IgD-negative memory B cell (primary cell): ENCODE data around the gene FAM151A. TPM values are rescaled to one million over a fixed set of nuclear protein-coding genes. Genes with fewer than 3 reads are reported as not detected.
A peak's percentile ranks its signal among the peaks of the same experiment; 100 is the strongest.

Experiments
- H3K27ac Mint-ChIP-seq, 3 donors: one replicate each; pipeline ENCODE4 v1.8.0; 2020 to 2022; ENCODE audit warnings: mild to moderate bottlenecking in 3 of 3, mixed read lengths in 3 of 3, moderate library complexity in 1 of 3
- H3K27me3 Mint-ChIP-seq: one replicate; pipeline ENCODE4 v1.8.0; 2021; ENCODE audit warnings: mixed read lengths
- H3K36me3 Mint-ChIP-seq: one replicate; pipeline ENCODE4 v1.8.0; 2020; ENCODE audit warnings: mild to moderate bottlenecking, mixed read lengths
- H3K4me1 Mint-ChIP-seq, 3 donors: one replicate each; pipeline ENCODE4 v1.8.0; 2020 to 2022; ENCODE audit warnings: mixed read lengths in 3 of 3, mild to moderate bottlenecking in 1 of 3
- H3K4me3 Mint-ChIP-seq, 4 donors: one replicate each; pipeline ENCODE4 v1.8.0; 2020 to 2022; ENCODE audit warnings: mild to moderate bottlenecking in 4 of 4, mixed read lengths in 4 of 4, moderate library complexity in 3 of 4
- H3K9me3 Mint-ChIP-seq, 3 donors: one replicate each; pipeline ENCODE4 v1.8.0; 2020 to 2021; ENCODE audit warnings: mixed read lengths in 3 of 3, mild to moderate bottlenecking in 1 of 3
- polyA plus RNA-seq: library from polyadenylated mRNA; unstranded; fragments of 300-500 nt; fragmentation: Illumina TruSeq; gene quantifications from one replicate; pipeline ENCODE4 v1.2.3, GENCODE V29; 2021

Gene FAM151A
- polyA plus RNA-seq: not detected

DNA sequence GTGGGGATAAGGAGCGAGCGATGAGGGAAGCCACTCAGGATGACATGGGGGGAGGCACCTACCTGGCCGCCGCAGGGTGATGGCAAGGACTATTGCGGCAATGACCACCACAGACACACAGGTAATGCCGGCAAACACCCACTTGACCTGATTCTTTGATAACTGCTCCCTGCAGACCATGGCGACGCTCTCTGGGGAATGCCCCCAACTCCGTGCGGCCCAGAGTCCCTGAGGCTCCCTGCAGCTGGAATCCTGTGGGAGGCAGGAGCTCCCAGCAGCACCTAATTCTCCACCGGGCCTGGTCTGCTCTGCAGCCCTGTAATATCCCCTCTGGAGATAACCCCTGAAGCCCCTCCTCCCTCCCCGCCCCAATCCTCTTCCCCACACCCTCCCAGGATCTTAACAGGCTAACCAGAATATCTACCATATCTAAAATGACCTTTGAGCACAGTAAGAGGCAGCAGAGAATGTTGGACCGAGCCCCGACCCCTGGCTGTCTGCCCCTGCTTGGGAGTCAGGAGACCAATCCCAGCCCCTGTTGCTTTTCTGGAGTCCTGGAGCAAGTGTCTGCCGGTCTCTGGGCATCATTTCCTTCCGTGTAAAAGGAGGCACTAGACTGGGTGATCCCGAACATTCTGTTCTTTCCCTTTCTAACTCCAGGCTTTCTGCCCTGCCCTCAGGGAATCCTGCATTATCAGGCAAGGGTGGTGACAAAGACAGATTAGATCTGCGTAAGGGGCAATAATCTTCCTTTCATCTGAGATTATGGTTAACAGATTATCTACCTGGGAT, at the start of gene FAM151A:
TSS of gene FAM151A (minus strand) at position 310 of the 792 bp plus-strand sequence. CDS start at position 180, 130 bp downstream.
- no peak within 1 kb of the TSS for H3K4me3 Mint-ChIP-seq
- H3K27me3 Mint-ChIP-seq: peaks cover 14% of the 10 kb centered on the region
- peaks cover 0 to 3% (median 0%) of the 10 kb centered on the region in 3 donors for H3K9me3 Mint-ChIP-seq
- no peaks in the 10 kb centered on the region for H3K4me1 Mint-ChIP-seq
- H3K27ac Mint-ChIP-seq: no peak within 1 kb of the TSS
- no peaks in the 10 kb centered on the region for H3K36me3 Mint-ChIP-seq

DNA sequence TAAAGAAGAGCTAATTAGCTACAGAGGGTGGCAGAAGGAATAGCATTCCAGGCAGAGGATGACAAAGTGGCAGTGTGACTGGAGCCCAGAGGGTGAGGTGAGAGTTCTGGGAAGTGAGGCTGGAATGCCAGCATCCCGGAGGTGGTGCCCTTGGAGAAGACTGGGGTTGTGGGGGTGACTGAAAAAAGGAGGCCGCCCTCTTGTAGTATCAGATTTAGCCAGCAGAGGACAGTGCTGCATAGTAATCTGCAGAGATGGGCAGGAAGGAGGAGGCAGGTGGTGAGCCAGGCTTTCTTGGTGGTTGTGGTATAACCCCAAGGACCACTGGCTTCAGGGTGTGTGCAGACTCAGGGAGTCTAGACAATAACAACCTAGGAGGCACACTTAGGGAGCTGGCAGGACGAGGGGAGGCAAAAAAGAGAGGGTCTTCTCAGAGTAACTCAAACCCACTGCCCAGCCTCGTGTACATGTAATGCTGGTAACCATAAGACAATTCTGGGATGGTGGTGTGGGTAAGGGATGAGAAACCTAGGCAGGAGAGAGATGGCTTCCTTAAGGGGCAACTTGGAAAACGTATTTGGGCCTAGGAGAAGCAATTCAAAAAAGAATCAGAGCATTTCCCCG, 48.8 kb upstream of the FAM151A start:
- Mint-ChIP-seq H3K4me3 (no peak overlapping the region), H3K9me3 (peaks cover 0 to 3% (median 0%) of the 10 kb centered on the region in 3 donors), H3K27ac (no peak overlapping the region), H3K36me3 (no peaks in the 10 kb centered on the region), H3K27me3 (peaks cover 3% of the 10 kb centered on the region), H3K4me1 (no peaks in the 10 kb centered on the region)

GRCh38 chr1:54668567-54668966, 45.2 kb upstream of the FAM151A start:
- Mint-ChIP-seq H3K27ac (no peak overlapping the region), H3K9me3 (peaks cover 0 to 3% (median 3%) of the 10 kb centered on the region in 3 donors), H3K36me3 (no peaks in the 10 kb centered on the region), H3K4me3 (no peak overlapping the region), H3K4me1 (no peaks in the 10 kb centered on the region), H3K27me3 (peaks cover 7% of the 10 kb centered on the region)

GRCh38 chr1:54667797-54668196, 44.5 kb upstream of the FAM151A start:
- Mint-ChIP-seq H3K36me3 (no peaks in the 10 kb centered on the region), H3K27ac (no peak overlapping the region), H3K4me1 (no peaks in the 10 kb centered on the region), H3K27me3 (peaks cover 7% of the 10 kb centered on the region), H3K9me3 (peaks cover 0 to 3% (median 0%) of the 10 kb centered on the region in 3 donors), H3K4me3 (no peak overlapping the region)

DNA sequence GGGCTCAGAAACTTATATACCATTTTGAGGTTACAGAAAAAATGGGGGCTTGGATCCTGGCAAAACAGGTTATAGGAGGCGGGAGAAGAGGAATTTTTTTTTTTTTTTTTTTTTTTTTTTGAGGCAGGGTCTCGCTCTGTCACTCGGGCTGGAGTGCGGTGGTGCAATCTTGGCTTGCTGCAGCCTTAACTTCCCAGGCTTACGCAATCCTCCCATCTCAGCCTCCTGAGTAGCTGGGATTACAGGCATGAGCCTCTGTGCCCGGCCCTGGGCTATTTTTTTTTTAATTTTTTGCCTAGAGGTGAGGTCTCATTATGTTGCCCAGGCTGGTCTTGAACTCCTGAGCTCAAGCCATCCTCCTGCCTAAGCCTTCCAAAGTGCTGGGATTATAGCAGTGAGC, 43.0 kb upstream of the FAM151A start:
- Mint-ChIP-seq H3K9me3 (peaks cover 0 to 3% (median 0%) of the 10 kb centered on the region in 3 donors), H3K27me3 (peaks cover 5% of the 10 kb centered on the region), H3K4me3 (no peak overlapping the region), H3K27ac (no peak overlapping the region), H3K4me1 (no peaks in the 10 kb centered on the region), H3K36me3 (peaks cover 2% of the 10 kb centered on the region)

DNA sequence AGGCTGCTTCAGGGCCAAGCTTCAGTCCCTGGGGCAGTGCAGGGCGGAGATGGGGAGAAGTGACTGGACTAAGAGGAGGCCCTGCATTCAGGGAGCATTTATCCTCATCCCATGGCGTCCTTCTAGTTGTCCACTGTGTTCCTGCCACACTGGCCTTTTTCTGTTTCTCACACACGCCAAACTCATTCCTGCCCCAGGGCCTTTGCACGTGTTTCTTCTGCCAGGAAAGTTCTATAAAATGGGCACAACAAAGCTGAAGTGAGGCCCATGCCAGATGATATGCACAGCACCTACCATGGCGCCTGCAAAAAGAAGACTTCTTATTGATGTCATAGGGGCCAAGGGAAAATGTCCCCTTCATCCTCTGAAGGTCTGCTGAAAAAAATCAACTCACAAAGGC, 42.5 kb upstream of the FAM151A start:
- H3K4me1 Mint-ChIP-seq: no peaks in the 10 kb centered on the region

GRCh38 chr1:54664364-54664763, 41.0 kb upstream of the FAM151A start:
- Mint-ChIP-seq H3K27me3 (peaks cover 8% of the 10 kb centered on the region), H3K4me1 (peaks cover 0 to 2% (median 0%) of the 10 kb centered on the region in 3 donors), H3K9me3 (peaks cover 0 to 7% (median 0%) of the 10 kb centered on the region in 3 donors), H3K27ac (no peak overlapping the region), H3K4me3 (no peak overlapping the region), H3K36me3 (peaks cover 2% of the 10 kb centered on the region)

More for the DNA sequence above, 42.5 kb upstream of the FAM151A start:
- Mint-ChIP-seq H3K36me3 (peaks cover 2% of the 10 kb centered on the region), H3K9me3 (peaks cover 0 to 3% (median 0%) of the 10 kb centered on the region in 3 donors), H3K27ac (no peak overlapping the region), H3K4me3 (no peak overlapping the region), H3K27me3 (peaks cover 5% of the 10 kb centered on the region)

- H3K4me3 Mint-ChIP-seq: peak overlapping the region in 1 of 4 donors; percentile 54
- H3K27ac Mint-ChIP-seq: no peak overlapping the region
- H3K36me3 Mint-ChIP-seq: peaks cover 2% of the 10 kb centered on the region
- peaks cover 0 to 9% (median under 1%) of the 10 kb centered on the region in 3 donors for H3K9me3 Mint-ChIP-seq
- peaks cover 8% of the 10 kb centered on the region for H3K27me3 Mint-ChIP-seq
- peaks cover 0 to 2% (median 0%) of the 10 kb centered on the region in 3 donors for H3K4me1 Mint-ChIP-seq
Observed at GRCh38 chr1:54663725-54664124, 40.4 kb upstream of the FAM151A start.

DNA sequence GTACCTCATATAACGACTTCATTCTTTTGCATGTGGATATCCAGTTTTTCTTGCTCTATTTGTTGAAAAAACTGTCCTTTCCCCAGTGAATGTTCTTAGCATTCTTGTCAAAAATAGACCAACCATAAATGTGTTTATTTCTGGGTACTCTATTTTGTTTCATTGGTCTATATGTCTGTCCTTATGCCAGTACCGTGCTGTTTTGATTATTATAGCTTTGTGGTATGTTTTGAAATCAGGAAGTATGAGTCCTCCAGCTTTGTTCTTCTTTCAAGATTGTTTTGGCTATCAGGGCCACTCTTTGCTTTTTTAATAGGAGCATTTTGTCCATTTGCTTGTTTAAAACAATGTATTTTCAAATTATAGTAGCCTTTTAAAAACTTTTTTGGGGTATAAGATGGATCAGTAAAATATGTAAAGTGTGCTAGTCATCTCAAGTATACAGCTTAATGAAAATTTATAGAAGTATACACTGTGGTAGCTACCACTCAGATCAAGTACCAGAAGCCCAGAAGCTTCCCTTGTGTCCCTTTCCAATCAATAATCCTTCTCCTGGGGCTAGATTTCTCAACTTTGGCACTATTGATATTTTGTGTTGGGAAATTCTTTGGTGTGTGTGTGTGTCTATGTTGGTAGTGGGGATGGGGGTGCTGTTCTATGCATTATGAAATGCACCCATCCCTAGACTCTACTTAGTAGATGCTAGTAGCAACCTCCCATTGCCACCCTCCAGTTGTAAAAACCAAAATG, 35.0 kb upstream of the FAM151A start:
- Mint-ChIP-seq H3K4me3 (no peak overlapping the region), H3K9me3 (peaks cover 4 to 15% (median 6%) of the 10 kb centered on the region in 3 donors), H3K27ac (peak overlapping the region in 1 of 3 donors; percentile 64), H3K27me3 (peaks cover 6% of the 10 kb centered on the region), H3K36me3 (peaks cover 2% of the 10 kb centered on the region), H3K4me1 (peaks cover 0 to 2% (median 0%) of the 10 kb centered on the region in 3 donors)

GRCh38 chr1:54653036-54653435, 29.7 kb upstream of the FAM151A start:
- peaks cover 2% of the 10 kb centered on the region in 3 donors for H3K9me3 Mint-ChIP-seq
- H3K27ac Mint-ChIP-seq: no peak overlapping the region
- no peaks in the 10 kb centered on the region for H3K4me1 Mint-ChIP-seq
- peaks cover 8% of the 10 kb centered on the region for H3K27me3 Mint-ChIP-seq
- no peak overlapping the region for H3K4me3 Mint-ChIP-seq
- no peaks in the 10 kb centered on the region for H3K36me3 Mint-ChIP-seq

GRCh38 chr1:54652168-54652567, 28.8 kb upstream of the FAM151A start:
- no peak overlapping the region for H3K4me3 Mint-ChIP-seq
- H3K27me3 Mint-ChIP-seq: peaks cover 7% of the 10 kb centered on the region
- H3K27ac Mint-ChIP-seq: no peak overlapping the region
- no peaks in the 10 kb centered on the region for H3K36me3 Mint-ChIP-seq
- no peaks in the 10 kb centered on the region for H3K9me3 Mint-ChIP-seq
- H3K4me1 Mint-ChIP-seq: no peaks in the 10 kb centered on the region

DNA sequence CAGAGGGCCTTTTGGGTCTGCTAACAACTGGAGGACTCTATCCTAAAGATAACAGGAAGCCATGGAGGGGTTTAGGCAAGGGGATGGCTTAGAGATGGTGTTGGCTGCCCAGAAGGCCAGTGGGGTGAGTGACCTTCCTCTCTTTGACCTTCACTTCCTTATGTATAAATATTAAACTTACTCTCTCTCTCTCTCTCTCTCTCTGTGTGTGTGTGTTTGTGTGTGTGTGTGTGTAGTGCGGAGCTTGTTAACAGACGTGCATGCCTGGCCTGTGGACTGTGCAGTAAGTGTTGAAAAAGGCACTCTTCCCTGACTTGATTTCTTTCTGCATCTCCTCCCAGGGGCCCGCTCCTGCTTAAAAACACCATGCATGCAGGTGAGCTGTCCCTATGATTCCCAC, 28.3 kb upstream of the FAM151A start:
- no peaks in the 10 kb centered on the region for H3K9me3 Mint-ChIP-seq
- no peak overlapping the region for H3K27ac Mint-ChIP-seq
- H3K27me3 Mint-ChIP-seq: peaks cover 7% of the 10 kb centered on the region
- H3K36me3 Mint-ChIP-seq: no peaks in the 10 kb centered on the region
- H3K4me3 Mint-ChIP-seq: no peak overlapping the region
- H3K4me1 Mint-ChIP-seq: no peaks in the 10 kb centered on the region

DNA sequence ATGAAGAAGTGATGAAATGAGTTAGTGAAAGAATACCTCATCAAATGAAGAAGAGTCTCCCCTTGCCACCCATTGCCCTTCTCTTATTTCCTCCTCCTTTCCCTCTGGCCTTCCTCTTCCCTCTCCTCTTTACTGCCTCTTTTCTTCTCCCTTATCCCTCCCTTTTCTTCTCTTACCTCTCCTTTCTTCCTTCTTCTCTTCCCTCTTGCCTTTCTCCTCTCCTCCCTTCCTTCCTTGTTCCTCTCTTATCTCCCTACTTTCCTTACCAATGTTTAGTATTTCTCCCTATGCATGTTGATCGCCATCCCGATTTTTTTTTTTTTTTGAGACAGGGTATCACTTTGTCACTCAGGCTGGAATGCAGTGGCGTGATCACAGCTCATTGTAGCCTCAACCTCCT, 27.1 kb upstream of the FAM151A start:
- Mint-ChIP-seq H3K4me3 (no peak overlapping the region), H3K27ac (no peak overlapping the region), H3K27me3 (peaks cover 7% of the 10 kb centered on the region), H3K4me1 (no peaks in the 10 kb centered on the region), H3K36me3 (no peaks in the 10 kb centered on the region), H3K9me3 (no peaks in the 10 kb centered on the region)

DNA sequence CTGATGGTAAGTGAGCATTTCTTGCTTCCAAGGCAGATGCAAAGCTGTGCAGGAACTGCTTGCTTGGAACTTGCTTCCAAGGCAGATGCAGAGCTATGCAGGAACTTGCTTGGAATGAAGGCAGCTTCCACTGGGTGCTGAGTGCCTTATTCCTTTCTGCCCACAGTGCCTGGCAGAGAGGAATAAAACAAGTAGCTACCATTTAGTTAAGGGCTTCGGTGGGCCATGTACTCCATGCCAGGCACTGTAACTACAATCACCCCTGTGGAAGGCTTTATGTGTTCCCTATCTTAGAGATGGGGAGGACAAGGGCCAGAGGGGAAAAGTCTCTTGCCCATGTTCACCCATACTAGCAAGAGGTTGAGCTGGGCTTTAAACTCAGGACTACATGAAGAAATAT, 26.6 kb upstream of the FAM151A start:
- Mint-ChIP-seq H3K36me3 (no peaks in the 10 kb centered on the region), H3K27ac (no peak overlapping the region), H3K4me3 (no peak overlapping the region), H3K9me3 (no peaks in the 10 kb centered on the region), H3K4me1 (no peaks in the 10 kb centered on the region), H3K27me3 (peaks cover 7% of the 10 kb centered on the region)
